GM10248 (cell line): Measurements from ENCODE around the gene WDR43.

ENCODE experiments used
- CTCF ChIA-PET: fragments of 300-600 bp; sonication (Branson Sonifier 250); formaldehyde crosslinking; extraction: SDS; loops from one replicate; lab custom pipeline; 2021; ENCODE audit warnings: antibody characterized with exemption; lab: Yijun Ruan, JAX
- POLR2A ChIA-PET: fragments of 350-650 bp; sonication (Branson Sonifier 250); formaldehyde crosslinking; extraction: SDS; loops from one replicate; lab custom pipeline; 2020; ENCODE audit warnings: antibody characterized with exemption; lab: Yijun Ruan, JAX
- DNase-seq: peaks from one replicate; pipeline ENCODE4 v3.0.0; 2012; ENCODE audit errors: extremely low spot score
- TF ChIP-seq, protein P1 (sequence below): IDR thresholded peaks from 2 replicates; pipeline ENCODE4 v1.5.1; 2012; ENCODE audit warnings: mild to moderate bottlenecking, low read depth; ENCODE audit errors: extremely low read depth, missing control alignments, control extremely low read depth

Gene WDR43

GRCh38 chr2:28981620-28982376 is 87.3 kb downstream of the WDR43 start:
- POLR2A ChIA-PET, result no interaction called here
- TF ChIP-seq, protein P1, sequence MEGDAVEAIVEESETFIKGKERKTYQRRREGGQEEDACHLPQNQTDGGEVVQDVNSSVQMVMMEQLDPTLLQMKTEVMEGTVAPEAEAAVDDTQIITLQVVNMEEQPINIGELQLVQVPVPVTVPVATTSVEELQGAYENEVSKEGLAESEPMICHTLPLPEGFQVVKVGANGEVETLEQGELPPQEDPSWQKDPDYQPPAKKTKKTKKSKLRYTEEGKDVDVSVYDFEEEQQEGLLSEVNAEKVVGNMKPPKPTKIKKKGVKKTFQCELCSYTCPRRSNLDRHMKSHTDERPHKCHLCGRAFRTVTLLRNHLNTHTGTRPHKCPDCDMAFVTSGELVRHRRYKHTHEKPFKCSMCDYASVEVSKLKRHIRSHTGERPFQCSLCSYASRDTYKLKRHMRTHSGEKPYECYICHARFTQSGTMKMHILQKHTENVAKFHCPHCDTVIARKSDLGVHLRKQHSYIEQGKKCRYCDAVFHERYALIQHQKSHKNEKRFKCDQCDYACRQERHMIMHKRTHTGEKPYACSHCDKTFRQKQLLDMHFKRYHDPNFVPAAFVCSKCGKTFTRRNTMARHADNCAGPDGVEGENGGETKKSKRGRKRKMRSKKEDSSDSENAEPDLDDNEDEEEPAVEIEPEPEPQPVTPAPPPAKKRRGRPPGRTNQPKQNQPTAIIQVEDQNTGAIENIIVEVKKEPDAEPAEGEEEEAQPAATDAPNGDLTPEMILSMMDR, result no peak
- no peak for DNase-seq
- CTCF ChIA-PET, result interaction anchor here (1.0 to 1.2 kb wide), 2 partner anchors 16 to 34 kb away, joined by 3 to 4 read pairs; no protein-coding TSS in a partner anchor

DNA sequence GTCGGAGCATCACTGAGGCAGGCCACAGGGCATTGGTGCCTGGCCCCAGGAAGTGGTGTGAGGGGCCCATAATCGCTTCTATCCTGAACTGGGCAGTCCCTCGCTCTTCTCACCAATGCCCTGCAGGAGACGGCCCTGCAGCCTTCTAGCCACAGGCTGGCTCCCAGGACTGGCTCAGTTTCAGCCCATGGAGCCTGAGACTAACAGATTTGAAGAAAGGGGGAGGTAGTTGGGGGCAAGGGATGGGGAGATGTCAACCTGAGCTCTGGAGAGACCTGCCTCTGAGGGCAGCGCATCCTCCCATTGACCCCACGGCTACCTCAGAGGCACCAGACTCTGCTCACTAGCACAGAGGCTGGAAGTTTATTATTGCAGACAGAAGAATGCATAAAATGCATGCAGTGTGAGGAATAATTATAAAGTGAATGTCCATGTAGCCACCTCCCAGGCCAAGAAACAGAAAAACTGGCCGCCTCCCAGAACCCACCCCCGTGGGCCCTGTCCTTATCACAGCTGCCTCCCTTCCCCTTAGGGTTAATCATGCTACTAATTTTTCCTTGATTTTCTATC is 88.0 kb downstream of the WDR43 start:
- DNase-seq, result no peak
- ChIA-PET CTCF (interaction anchor here (1.0 kb wide), 1 partner anchor 34 kb away, joined by 3 read pairs; no protein-coding TSS in a partner anchor), POLR2A (no interaction called here)
- TF ChIP-seq, protein P1, result no peak

DNA sequence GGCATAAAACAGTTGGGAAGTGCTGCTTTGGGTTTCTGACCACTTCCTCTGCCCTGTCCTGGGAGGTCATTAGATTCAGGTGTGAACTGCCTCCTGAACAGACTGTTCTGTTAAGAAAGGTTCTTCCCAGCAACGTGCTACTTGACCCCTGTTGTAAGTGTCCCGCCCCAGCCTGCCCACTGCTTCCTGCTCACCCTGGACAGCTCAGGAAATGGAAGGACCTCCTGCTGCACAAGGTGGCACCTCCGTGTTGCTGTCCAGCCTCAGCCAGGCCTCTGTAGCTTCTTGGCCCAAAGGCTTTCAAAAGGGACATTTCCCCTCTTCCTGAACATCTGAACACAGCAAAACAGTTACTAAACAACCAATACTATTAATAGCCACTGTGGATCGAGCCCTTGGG is 92.0 kb downstream of the WDR43 start:
- ChIA-PET POLR2A (no interaction called here), CTCF (interaction anchor here (1.7 kb wide), 1 partner anchor 10 kb away, joined by 7 read pairs; no protein-coding TSS in a partner anchor)
- TF ChIP-seq, protein P1, result no peak
- no peak for DNase-seq

DNA sequence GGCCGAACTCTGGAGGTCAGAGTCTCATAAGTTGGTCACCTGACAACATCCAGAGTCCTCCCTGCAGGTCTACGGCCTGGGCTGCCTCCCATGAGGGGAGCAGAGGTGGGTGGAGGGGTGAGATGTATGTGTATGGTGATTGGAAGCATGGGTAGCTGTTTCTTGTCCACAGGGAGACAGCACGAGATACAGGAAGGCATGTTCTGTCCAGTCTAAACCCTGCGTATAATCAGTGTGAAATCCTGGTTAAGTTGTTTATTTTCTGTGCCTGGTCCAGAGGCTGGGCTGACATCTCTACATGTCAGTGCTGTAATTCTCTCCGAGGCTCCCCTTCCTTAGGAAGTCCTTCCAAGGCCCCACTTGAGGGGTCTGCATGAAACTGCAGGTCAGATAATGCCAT is 95.5 kb downstream of the WDR43 start:
- ChIA-PET POLR2A (no interaction called here), CTCF (interaction anchor here (1.5 kb wide), 1 partner anchor 31 kb away, joined by 3 read pairs; no protein-coding TSS in a partner anchor)
- TF ChIP-seq, protein P1, result no peak
- no peak for DNase-seq

GRCh38 chr2:28990445-28990844 is 96.0 kb downstream of the WDR43 start:
- DNase-seq, result no peak
- TF ChIP-seq, protein P1, result no peak
- POLR2A ChIA-PET, result no interaction called here
- CTCF ChIA-PET, result interaction anchor here (1.5 kb wide), 1 partner anchor 31 kb away, joined by 3 read pairs; no protein-coding TSS in a partner anchor

GRCh38 chr2:28991021-28991420 is 96.6 kb downstream of the WDR43 start:
- POLR2A ChIA-PET, result no interaction called here
- DNase-seq, result no peak
- TF ChIP-seq, protein P1, result no peak
- CTCF ChIA-PET, result interaction anchor here (1.5 kb wide), 1 partner anchor 32 kb away, joined by 3 read pairs; no protein-coding TSS in a partner anchor
